HepG2 (cell line): ENCODE measurements around the gene CCS. TPM values are rescaled to one million over a fixed set of nuclear protein-coding genes. Genes with fewer than 3 reads are reported as not detected.

Experiments used
- HNF4A ChIP-seq: sonication (generic); formaldehyde crosslinking; IDR thresholded peaks from 2 replicates; pipeline ENCODE4 v1.4.0; 2020; ENCODE audit warnings: missing genetic modification reagents
- IKZF4 ChIP-seq: sonication (generic); formaldehyde crosslinking; IDR thresholded peaks from 2 replicates; pipeline ENCODE4 v1.5.1; 2020; ENCODE audit warnings: borderline replicate concordance, mild to moderate bottlenecking, low read depth, missing genetic modification reagents; ENCODE audit errors: not compliant biosample characterization
- MIXL1 ChIP-seq: IDR thresholded peaks from 2 replicates; pipeline ENCODE4 v1.6.1; 2016
- PCBP2 ChIP-seq: fragments of 200-400 bp; formaldehyde crosslinking; optimal IDR thresholded peaks from 2 replicates; pipeline ENCODE3; 2018; ENCODE audit warnings: low read length, low read depth; ENCODE audit not compliant: poor library complexity, severe bottlenecking
- TAF1 ChIP-seq: sonication (generic); formaldehyde crosslinking; IDR thresholded peaks from 2 replicates; pipeline ENCODE4 v1.4.0; 2020; ENCODE audit warnings: missing genetic modification reagents
- ZNF224 ChIP-seq: sonication (generic); formaldehyde crosslinking; IDR thresholded peaks from 2 replicates; pipeline ENCODE4 v1.5.0; 2020; ENCODE audit warnings: mild to moderate bottlenecking, missing genetic modification reagents
- ZNF556 ChIP-seq: sonication (generic); formaldehyde crosslinking; IDR thresholded peaks from 2 replicates; pipeline ENCODE4 v1.4.0; 2020; ENCODE audit warnings: mild to moderate bottlenecking, missing genetic modification reagents, borderline replicate concordance
- ZNF746 ChIP-seq: sonication (generic); formaldehyde crosslinking; IDR thresholded peaks from 2 replicates; pipeline ENCODE4 v1.8.0; 2022; ENCODE audit warnings: mild to moderate bottlenecking, missing genetic modification reagents
- polyA plus RNA-seq, 8 experiments: library from polyadenylated mRNA; depleted of rRNA in 3 of 8; stranded (reverse) in 7 of 8; unstranded in 1 of 8; fragments of >200 nt; fragmentation: Illumina TruSeq in 4 of 8; extraction: Trizol in 4 of 8; gene quantifications; 2 replicates each; pipeline versions ENCODE4 v1.2.1 to v1.2.3, GENCODE V29; 2011 to 2016; ENCODE audit warnings: low read depth in 4 of 8, missing spikeins in 1 of 8, mixed read lengths in 1 of 8; ENCODE audit not compliant: insufficient read depth in 1 of 8
- total RNA-seq, 5 experiments: library from RNA; depleted of rRNA; stranded (reverse); fragments of >200 nt; fragmentation: Illumina TruSeq; extraction: Trizol; gene quantifications; 2 replicates each; pipeline ENCODE4 v1.2.3, GENCODE V29; 2016; ENCODE audit warnings: low read depth in 1 of 5
- TF ChIP-seq, protein P1 (sequence below): sonication (generic); formaldehyde crosslinking; IDR thresholded peaks from 2 replicates; pipeline ENCODE4 v1.4.0; 2020; ENCODE audit warnings: mild to moderate bottlenecking, missing genetic modification reagents
- TF ChIP-seq, protein P2 (sequence below), 2 experiments: sonication (generic) in 1 of 2; formaldehyde crosslinking in 1 of 2; IDR thresholded peaks; 2 replicates each; pipeline versions ENCODE4 v1.4.0 to v1.6.1; 2016 to 2020; ENCODE audit warnings: borderline replicate concordance in 1 of 2, low read depth in 1 of 2, mild to moderate bottlenecking in 1 of 2, missing genetic modification reagents in 1 of 2
- TF ChIP-seq, protein P3 (sequence below): sonication (generic); formaldehyde crosslinking; IDR thresholded peaks from 2 replicates; pipeline ENCODE4 v1.5.1; 2020; ENCODE audit warnings: mild to moderate bottlenecking, missing genetic modification reagents

Gene CCS
- total and polyA plus RNA-seq, 2 of the 13 experiments (the other 11 are each of a cell fraction or from before 2014, with no cell fraction given): 25.4 to 44.6 TPM

DNA sequence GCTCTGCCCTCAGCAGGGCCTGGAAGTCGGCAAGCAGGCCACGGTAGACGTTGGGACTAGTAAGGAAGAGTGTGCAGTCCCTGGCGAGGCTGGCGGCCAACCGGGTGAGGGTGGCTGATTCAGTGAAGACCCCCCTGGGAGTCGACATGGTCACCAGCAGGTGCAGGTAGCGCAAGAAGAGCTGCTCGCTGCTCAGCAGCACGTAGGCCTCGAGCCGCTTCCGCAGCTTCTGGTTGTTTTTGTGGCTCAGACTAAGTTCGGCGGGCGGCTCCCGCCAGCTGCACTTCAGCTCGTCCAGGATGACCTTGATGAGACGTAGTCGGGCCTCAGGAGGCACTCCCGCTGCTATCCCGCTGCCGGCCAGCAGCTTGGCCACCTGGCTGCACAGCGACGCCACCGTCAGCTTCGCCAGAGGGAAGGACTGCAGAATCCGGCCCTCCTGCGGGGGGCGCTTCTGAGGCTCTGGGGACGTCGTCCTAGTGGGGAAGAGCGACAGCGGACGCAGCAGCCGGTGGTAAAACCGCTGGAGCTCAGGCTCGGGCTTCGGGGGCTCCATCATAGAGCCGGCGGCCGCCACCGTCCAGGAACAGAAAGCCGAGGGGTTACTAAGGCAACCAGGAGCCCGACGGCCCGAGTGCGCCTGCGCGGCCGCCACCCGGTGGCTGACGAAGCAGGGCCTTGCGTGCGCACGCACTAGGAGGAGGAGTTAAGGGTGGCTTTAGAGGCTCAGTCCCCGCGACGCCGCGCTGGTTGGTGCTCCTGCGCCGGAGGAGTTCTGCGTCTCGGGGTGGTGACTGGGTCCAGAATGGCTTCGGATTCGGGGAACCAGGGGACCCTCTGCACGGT lies at the start of gene CCS, which contains the start of gene CCDC87 (continued):
- TF ChIP-seq, protein P1, sequence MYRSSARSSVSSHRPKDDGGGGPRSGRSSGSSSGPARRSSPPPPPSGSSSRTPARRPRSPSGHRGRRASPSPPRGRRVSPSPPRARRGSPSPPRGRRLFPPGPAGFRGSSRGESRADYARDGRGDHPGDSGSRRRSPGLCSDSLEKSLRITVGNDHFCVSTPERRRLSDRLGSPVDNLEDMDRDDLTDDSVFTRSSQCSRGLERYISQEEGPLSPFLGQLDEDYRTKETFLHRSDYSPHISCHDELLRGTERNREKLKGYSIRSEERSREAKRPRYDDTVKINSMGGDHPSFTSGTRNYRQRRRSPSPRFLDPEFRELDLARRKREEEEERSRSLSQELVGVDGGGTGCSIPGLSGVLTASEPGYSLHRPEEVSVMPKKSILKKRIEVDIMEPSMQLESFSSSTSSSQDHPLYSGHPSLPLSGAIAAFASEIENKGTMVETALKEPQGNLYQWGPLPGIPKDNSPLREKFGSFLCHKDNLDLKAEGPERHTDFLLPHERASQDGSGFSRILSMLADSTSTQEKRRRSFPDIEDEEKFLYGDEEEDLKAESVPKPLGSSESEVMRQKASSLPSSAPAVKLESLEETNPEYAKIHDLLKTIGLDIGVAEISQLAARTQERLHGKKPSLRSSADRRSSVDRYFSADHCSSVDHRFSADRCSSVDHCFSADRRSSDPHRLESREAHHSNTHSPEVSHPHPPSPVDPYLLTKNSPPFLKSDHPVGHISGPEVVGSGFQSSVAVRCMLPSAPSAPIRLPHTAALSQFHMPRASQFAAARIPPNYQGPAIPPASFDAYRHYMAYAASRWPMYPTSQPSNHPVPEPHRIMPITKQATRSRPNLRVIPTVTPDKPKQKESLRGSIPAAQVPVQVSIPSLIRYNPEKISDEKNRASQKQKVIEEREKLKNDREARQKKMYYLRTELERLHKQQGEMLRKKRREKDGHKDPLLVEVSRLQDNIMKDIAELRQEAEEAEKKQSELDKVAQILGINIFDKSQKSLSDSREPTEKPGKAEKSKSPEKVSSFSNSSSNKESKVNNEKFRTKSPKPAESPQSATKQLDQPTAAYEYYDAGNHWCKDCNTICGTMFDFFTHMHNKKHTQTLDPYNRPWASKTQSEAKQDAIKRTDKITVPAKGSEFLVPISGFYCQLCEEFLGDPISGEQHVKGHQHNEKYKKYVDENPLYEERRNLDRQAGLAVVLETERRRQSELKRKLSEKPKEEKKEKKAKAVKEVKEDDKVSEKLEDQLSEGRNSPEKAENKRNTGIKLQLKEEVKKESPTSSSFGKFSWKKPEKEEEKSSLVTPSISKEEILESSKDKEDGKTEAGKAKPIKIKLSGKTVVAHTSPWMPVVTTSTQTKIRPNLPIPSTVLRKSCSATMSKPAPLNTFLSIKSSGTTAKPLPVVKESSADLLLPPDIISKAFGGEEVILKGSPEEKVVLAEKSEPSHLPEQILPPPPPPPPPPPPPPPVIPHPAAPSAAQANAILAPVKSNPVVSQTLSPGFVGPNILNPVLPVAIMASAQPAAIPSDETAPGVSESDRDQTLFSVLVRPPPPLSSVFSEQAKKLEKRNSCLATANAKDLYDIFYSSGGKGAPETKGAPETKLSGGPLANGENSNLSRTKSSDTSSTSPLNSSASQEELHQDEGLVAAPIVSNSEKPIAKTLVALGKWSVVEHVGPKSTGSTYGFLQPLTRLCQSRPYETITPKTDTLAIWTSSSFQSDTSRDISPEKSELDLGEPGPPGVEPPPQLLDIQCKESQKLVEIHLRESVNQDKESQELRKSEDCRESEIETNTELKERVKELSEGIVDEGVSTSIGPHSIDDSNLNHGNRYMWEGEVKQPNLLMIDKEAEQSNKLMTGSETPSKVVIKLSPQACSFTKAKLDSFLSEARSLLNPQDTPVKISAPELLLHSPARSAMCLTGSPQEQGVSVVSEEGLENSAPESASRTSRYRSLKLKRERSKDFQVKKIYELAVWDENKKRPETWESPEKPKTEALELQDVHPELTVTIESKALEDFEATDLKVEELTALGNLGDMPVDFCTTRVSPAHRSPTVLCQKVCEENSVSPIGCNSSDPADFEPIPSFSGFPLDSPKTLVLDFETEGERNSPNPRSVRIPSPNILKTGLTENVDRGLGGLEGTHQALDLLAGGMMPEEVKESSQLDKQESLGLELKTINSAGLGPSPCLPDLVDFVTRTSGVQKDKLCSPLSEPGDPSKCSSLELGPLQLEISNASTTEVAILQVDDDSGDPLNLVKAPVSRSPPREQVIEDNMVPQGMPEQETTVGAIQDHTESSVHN (CRISPR knock-in tag): peak; percentile 44; the same call in 1 of the 2 replicates
- peak; percentile 24; the same call in 1 of the 2 replicates for TF ChIP-seq MIXL1 (CRISPR knock-in tag)
- no peak for TF ChIP-seq IKZF4
- TF ChIP-seq ZNF746 (CRISPR knock-in tag): no peak; the same call in 1 of the 2 replicates
- TF ChIP-seq, protein P2, sequence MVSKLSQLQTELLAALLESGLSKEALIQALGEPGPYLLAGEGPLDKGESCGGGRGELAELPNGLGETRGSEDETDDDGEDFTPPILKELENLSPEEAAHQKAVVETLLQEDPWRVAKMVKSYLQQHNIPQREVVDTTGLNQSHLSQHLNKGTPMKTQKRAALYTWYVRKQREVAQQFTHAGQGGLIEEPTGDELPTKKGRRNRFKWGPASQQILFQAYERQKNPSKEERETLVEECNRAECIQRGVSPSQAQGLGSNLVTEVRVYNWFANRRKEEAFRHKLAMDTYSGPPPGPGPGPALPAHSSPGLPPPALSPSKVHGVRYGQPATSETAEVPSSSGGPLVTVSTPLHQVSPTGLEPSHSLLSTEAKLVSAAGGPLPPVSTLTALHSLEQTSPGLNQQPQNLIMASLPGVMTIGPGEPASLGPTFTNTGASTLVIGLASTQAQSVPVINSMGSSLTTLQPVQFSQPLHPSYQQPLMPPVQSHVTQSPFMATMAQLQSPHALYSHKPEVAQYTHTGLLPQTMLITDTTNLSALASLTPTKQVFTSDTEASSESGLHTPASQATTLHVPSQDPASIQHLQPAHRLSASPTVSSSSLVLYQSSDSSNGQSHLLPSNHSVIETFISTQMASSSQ (IDR thresholded peaks at IDR 0.05; ENCODE audit: low read depth): no peak
- TF ChIP-seq, protein P2 (CRISPR knock-in tag; IDR thresholded peaks at IDR 0.05; ENCODE audit: borderline replicate concordance): peak; percentile 37; the same call in 1 of the 2 replicates
- peak; percentile 77; the same call in 1 of the 2 replicates for TF ChIP-seq ZNF556 (CRISPR knock-in tag)
- TF ChIP-seq HNF4A (CRISPR knock-in tag): peak; percentile 48
- peak; percentile 89 for TF ChIP-seq TAF1
- no peak for TF ChIP-seq PCBP2
- TF ChIP-seq, protein P3, sequence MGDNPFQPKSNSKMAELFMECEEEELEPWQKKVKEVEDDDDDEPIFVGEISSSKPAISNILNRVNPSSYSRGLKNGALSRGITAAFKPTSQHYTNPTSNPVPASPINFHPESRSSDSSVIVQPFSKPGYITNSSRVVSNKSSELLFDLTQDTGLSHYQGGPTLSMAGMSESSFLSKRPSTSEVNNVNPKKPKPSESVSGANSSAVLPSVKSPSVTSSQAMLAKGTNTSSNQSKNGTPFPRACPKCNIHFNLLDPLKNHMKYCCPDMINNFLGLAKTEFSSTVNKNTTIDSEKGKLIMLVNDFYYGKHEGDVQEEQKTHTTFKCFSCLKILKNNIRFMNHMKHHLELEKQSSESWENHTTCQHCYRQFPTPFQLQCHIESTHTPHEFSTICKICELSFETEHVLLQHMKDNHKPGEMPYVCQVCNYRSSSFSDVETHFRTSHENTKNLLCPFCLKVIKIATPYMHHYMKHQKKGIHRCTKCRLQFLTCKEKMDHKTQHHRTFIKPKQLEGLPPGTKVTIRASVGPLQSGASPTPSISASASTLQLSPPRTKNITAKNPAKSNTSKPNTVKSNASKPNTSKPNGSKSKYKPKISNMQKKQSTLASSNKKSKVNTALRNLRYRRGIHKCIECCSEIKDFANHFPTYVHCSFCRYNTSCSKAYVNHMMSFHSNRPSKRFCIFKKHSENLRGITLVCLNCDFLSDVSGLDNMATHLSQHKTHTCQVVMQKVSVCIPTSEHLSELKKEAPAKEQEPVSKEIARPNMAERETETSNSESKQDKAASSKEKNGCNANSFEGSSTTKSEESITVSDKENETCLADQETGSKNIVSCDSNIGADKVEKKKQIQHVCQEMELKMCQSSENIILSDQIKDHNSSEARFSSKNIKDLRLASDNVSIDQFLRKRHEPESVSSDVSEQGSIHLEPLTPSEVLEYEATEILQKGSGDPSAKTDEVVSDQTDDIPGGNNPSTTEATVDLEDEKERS (CRISPR knock-in tag): 0 out of 2 replicates have a peak, but pooled peaks have one; percentile 26
- peak; percentile 91; the same call in 1 of the 2 replicates for TF ChIP-seq ZNF224
